ENCODE measurements around the gene MAST4.

The MAST4 gene

GRCh38 chr5:67003935-67004729, 407.9 kb downstream of the MAST4 start:
- peak; percentile 48 to 68 for DNase-seq

GRCh38 chr5:67004730-67005350, 408.6 kb downstream of the MAST4 start:
- DNase-seq = no peak

- no peak for DNase-seq
Measured at GRCh38 chr5:67005737-67006499, 409.7 kb downstream of the MAST4 start.

- DNase-seq = no peak
Measured at GRCh38 chr5:67006500-67006848, 410.3 kb downstream of the MAST4 start.

GRCh38 chr5:67009028-67009427, 412.8 kb downstream of the MAST4 start:
- no peak for DNase-seq

GRCh38 chr5:67010684-67011409, 414.7 kb downstream of the MAST4 start:
- no peak for DNase-seq

- no peak for DNase-seq
Measured at GRCh38 chr5:67011422-67011821, 415.2 kb downstream of the MAST4 start.

- no peak for DNase-seq
Measured at GRCh38 chr5:67012171-67012570, 416.0 kb downstream of the MAST4 start.

- DNase-seq = no peak
Measured at GRCh38 chr5:67013719-67014118, 417.5 kb downstream of the MAST4 start.

- no peak for DNase-seq
Measured at GRCh38 chr5:67014191-67014590, 418.0 kb downstream of the MAST4 start.

- no peak for DNase-seq
Measured at GRCh38 chr5:67014957-67015400, 418.8 kb downstream of the MAST4 start.

- no peak for DNase-seq
Measured at GRCh38 chr5:67015541-67016191, 419.5 kb downstream of the MAST4 start.

- DNase-seq = no peak
Measured at GRCh38 chr5:67019065-67019845, 423.1 kb downstream of the MAST4 start.

- DNase-seq = no peak
Measured at GRCh38 chr5:67020096-67020615, 424.0 kb downstream of the MAST4 start.

- no peak for DNase-seq
Measured at GRCh38 chr5:67021031-67021430, 424.8 kb downstream of the MAST4 start.

GRCh38 chr5:67021521-67021920, 425.3 kb downstream of the MAST4 start:
- no peak for DNase-seq

GRCh38 chr5:67021962-67022361, 425.8 kb downstream of the MAST4 start:
- DNase-seq = no peak

GRCh38 chr5:67025457-67025856, 429.3 kb downstream of the MAST4 start:
- no peak for DNase-seq

- DNase-seq = no peak
Measured at GRCh38 chr5:67026278-67026677, 430.1 kb downstream of the MAST4 start.

GRCh38 chr5:67027171-67027570, 431.0 kb downstream of the MAST4 start:
- DNase-seq = no peak

- DNase-seq = no peak
Measured at GRCh38 chr5:67028371-67028770, 432.2 kb downstream of the MAST4 start.

GRCh38 chr5:67028941-67029340, 432.7 kb downstream of the MAST4 start:
- DNase-seq = no peak

Measured in AML-193 (cell line).